Activated T-helper 1 cell treated with anti-CD3 and anti-CD28 coated beads, Interleukin-2, amount 50 U/mL, for 16 hours (primary cell): ENCODE measurements around the gene TMEM59.
"Not testable (repeated sequence)": the region's sequence is repeated elsewhere in the genome, so short reads cannot be mapped to it uniquely, and the experiment has no call there.

Experiments
- DNase-seq, 2 donors: peaks; one replicate each; pipeline ENCODE4 v3.0.0-alpha.2; 2020; ENCODE audit warnings: low read depth in 1 of 2, low spot score in 1 of 2

Gene TMEM59

DNA sequence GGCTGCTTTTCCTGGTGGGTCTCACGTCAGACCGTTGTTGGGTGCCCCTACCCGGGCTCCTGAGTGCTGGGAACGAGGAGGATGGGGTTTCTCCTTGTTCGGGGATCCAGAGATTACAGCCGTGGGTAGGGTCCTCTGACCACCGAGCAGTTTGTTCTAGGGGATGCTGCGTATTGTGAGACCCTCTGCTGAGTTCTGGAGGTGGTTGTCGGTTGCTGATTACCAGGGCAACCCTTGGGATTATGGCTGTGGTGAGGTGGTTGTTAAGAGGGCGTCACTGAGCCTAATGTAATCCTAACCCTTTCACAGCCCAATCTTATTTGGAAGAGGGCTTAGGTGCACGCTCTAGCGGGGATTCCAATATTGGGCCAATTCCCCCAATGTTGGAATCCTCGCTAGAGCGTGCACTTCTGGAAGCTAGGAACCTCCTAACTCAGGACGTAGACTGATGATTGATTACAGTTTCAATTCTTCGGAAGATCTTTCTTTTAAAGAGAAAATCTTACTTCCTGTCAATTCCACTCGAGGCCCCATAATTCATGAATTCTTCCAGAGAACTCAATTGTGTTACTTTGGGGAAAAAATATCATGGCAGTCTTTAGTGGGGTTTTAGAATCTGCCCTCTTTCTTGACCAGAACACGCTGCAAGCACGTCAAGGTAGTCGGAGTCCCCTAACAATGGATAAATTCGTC is 887 bp upstream of the TMEM59 start:
- DNase-seq: no peak

DNA sequence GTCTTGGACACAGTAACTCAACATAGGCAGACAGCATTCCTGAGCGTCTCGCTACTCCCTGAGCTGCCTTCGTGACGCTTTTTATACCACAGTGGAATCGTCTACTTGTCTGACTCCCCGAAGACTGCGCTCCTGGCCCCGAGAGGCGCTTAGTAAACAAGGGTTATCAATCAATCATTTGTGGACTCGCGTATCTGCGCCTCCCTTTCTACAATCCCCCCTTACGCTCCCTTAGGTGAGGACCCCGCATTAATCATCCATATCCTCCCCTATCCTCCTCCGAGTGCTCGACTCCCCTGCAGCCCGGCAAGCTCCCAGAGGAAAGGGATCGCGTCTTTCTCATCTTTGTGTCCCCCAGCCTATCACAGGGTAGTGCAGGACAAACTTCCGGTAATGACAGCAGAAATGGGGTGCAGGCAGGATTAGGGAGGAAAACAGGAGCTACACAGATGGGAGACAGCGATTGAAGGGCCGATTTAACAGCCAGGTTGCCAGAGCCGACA is 522 bp downstream of the TMEM59 start:
- peak in 1 of 2 donors; percentile 20 for DNase-seq

DNA sequence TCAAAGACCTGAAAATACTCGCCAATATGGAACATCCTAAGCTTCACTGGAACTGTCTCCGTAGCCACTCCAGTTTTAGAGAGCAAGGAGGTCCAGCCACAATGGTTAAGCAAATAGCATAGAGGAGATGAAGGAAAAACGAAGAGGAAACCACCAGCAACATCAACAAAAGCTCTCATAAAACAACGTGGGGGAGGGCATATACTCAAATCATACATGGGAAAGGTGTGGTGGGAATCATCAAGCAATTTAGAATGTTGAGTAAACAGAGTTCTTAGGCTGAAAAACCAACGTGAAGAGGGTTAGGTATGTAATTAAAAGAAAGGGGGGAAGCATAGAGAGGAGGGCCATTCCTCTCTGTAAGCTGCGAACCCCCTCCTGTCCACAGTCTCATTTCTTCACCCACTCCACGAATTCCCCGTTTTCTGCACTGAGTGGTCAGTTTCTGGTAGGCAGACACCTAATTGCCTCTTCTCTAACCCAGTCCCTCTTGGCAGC is 1.0 kb downstream of the TMEM59 start:
- DNase-seq: no peak

GRCh38 chr1:54050435-54050834 is 2.6 kb downstream of the TMEM59 start:
- not testable (repeated sequence) for DNase-seq

DNA sequence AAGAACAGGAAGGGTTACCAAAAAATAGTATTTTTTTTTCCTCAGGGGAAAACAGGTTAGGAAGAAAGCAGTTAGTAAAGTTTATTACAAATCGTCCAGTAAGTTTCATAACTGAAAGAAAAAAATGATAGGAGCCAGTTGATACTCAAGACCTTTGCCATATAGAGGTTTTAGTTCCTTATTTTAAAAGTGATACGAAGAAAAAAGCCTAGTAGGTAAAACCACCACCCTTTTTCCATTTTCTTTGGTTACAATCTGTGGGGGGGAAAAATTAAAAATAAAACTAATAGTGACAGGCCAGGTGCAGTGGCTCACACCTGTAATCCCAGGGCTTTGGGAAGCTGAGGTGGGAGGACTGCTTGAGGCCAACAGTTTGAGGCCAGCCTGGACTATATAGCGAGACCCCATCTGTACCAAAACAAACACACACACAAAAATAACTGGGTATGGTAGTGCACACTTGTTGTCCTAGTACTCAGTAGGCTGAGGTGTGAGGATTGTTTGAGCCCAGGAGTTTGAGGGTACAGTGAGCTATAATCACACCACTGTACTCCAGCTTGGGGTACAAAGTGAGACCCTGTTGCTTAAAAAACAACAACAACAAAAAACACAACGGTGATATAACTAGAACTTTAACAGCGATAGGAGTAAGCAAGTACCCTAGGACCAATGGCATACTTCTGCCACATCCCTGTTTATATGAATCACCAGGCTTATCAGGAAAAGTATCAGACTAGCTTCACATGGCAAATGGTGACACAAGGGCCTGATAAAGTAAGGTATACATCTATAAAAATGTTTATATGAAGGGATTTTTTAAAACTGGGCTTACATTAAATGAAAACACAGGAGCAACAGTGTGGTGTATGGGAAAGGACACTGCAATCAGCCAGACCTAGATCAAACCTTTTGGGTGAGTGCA is 5.4 kb downstream of the TMEM59 start:
- no peak for DNase-seq

- DNase-seq: no peak
Measured at GRCh38 chr1:54046671-54047383, 6.2 kb downstream of the TMEM59 start.

- no peak for DNase-seq
Measured at GRCh38 chr1:54045496-54045895, 7.5 kb downstream of the TMEM59 start.

DNA sequence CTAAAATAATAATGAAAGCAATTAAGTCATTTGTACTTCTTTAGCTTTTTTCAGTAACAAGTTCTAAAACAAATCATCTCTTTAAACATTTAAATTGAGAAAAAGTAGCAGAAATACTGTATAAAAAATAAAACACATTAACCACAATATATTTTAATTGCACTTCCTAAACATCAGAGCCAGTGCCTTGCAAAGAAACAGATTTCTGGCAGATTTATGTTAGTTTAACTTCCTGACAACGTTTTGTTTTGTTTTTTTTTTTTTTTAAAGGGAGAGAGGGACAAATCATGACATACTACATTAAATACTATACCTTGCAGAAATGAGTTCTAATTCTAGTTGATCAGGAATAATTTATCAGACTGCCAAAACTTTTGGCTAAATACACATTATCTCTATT is 11.2 kb downstream of the TMEM59 start:
- no peak for DNase-seq

DNA sequence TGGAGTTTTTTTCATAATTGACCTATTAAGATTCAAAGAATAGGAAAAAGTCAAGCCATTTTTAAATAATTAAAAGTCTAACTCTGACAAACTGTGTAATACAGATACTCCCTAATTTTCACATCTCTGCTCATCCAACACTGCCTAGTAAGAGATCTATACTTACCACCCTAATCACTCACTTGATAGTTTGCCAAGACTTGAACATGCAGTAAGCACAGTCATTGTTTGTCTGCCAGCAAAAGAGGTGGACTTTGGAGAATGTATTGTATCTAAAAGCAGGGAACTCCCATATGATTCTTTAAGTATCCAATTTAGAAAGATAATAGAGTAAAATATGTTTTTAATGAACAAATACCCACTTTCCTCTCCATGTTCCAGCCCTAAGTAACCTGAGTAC is 15.5 kb downstream of the TMEM59 start:
- DNase-seq: no peak

DNA sequence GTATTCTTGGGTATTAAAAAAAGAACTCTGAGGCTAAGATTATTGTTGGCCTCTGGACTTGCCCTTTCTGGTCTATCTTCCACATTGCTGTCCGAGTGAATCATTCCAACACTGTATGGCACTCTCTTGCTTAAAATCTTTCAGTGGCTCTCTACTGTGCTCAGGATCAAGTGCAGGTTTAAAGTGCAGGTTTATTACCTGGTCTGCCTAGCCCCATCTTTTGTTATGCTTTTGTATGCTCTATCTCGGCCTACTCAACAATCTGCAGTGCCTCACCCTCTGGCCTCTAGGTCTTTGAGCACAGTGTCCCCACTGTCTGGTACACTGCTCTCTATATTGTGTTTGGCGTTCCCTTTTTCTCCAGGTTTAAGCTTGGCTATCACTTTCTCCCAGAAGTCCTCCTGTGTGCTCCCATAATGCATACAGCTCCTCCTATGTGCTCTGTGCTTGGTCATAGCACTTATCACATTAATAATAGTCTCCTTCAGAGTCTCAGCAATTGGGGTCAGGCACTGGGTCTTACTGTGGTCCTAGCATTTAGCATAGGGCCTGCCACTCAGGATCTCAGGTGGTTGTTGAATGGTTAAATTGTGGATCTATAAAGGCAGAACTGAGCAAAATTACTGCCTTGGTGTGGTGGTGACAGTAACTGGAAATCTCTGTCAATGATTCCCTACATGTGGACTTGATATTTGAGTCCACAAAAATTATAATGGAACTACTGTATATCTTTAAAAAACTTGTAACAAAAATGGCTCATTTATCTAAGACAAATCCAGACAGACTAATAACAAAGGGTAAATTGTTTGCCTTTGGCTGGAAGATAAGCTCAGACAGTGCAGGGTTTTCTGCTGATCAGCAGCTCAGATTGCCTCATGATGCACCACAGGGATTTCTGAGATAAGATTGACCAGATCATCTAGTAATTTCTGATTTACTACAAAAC is 24.4 kb downstream of the TMEM59 start:
- no peak for DNase-seq

DNA sequence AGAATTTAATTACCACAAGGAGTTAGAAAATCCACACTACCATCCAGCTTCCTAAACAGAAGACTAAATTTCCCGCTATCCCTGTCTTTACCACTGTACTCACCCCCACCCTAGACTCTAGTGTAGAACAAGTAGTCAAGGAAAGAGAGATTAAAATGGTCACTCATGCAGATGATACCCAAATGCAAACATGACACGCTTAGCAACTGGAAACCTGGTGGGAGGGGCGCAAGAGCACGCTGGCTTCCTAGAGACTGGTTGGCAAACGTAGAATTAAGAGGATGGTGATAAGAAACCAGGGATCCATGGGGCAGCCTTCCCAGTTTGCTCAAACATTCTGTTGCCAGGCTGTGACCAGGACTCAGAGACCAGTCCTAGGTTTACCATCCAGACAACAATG is 25.2 kb downstream of the TMEM59 start:
- no peak for DNase-seq

GRCh38 chr1:54024811-54025210 is 28.2 kb downstream of the TMEM59 start:
- DNase-seq: not testable (repeated sequence)

DNA sequence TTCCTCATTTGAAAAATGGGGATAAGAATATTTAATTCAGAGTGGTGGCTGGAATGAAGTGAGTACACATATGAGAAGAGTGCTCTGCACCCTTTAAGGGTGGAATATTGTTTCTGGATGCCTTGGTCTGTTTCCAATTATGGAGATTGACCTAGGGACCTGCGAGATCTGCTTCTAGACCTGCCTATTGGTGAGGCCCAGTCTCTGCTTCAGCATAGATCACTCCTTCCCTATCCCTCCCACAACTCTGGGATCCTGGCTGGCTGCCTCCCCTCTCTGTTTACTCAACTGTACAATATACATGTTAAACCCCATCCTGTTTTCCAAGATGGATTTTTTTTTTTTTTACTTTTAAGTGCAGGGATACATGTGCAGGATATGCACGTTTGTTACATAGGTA is 28.6 kb downstream of the TMEM59 start:
- no peak for DNase-seq

DNA sequence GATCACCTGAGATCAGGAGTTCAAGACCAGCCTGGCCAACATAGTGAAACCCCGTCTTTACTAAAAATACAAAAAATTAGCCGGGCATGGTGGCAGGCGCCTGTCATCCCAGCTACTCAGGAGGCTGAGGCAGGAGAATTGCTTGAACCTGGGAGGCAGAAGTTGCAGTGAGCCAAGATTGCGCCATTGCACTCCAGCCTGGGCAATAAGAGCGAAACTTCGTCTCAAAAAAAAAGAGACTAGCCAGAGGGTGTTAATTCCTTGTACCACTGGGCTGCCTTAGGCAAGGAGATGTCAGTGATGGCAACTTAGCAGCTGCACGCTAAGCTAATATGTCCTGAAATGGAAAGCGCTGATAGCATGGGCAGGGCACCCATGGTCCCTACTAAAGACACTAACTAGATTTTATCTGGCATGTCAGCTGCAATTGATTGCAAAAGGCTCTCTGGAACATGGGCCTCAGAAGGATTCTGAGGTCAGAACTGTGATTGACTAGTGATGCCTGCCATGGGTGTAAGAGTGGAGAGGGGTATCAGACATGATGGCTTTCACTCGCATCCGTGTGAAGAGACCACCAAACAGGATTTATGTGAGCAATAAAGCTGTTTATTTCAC is 33.3 kb downstream of the TMEM59 start:
- DNase-seq: not testable (repeated sequence)

GRCh38 chr1:54018635-54019034 is 34.4 kb downstream of the TMEM59 start:
- no peak for DNase-seq

- DNase-seq: no peak
Measured at GRCh38 chr1:54017979-54018378, 35.0 kb downstream of the TMEM59 start, which contains the start of gene LDLRAD1. Gene LDLRAD1, minus strand, starts transcription at chr1:54018186. Its CDS starts 74 bp downstream, at chr1:54018112.

DNA sequence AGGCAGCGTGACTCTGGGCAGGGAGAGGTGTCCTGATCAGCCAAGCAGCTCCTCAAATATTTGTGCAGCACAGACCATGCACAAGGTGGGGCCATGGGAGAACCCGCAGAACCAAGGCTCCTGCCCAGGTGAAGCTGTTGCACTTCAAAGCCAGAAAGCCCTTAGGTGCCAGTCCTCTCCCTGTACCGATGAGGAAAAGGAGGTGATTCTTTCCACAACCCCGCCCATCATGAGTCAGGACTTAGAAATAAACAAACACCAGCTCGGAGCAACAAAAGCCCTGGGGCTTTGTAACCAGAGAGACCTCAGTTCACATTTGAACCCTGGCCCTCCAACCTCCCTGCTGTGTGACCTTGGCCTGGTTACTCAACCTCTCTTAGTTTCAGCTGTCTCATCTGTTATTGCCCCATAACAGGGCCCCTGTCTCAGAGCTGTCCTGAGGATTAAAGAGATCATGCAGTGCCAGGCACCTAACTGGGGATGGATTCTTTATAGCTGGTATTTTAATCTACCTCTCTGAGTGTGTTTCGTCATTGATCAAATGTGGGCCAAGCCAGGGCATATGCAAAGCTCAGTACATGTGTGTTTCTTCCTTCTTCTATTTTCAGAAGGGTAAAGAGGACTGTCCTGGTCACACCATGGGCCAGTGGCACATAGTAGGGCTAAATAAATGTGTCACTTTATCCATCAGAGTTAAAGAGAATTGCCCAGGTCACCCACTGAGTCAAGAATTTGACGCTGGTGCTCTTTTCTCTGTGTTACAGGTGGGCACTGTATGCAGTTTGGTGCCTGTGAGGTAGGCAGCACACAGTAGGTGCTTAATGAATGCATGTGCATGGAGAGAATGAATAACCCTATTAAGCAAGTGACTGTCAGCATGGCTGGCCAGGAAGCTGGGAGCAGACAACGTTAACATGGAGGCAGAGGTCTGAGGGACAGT is 36.4 kb downstream of the TMEM59 start:
- no peak for DNase-seq

DNA sequence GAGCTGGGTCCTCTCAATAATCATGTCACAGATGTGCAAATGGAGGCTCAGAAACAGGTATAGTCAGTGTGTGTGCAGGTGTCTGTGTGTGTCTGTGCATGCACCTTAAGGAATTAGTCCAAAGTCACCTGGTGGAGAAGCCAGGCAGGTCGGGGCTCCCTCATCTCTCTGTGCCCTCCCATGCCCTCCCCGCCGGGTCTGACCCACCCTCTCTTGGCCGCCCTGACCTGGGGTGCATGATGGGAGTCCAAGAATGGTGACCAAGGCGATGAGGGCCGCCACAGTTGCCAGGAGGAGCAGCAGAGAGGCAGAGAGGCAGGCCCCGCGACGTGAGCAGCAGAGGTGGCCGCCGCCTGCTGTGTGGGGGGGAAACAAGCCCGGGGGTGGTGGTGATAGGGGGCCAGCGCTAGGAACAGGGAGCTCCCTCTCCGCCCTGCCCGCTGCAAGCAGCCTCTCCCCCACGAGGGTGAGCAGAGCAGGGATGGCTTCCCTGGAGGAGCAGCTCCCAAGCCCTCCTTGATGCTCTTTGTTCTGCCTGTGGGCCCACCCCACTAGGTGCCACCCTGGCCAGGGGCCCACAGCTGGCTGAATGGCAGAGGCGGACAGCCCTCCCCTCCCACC is 38.9 kb downstream of the TMEM59 start:
- no peak for DNase-seq
